NCI-H2171 (cell line): Measurements from ENCODE around the gene EFCAB13.

Experiments used
- DNase-seq: peaks from one replicate; lab custom pipeline; 2025; lab: John Stamatoyannopoulos, UW

The EFCAB13 gene

DNA sequence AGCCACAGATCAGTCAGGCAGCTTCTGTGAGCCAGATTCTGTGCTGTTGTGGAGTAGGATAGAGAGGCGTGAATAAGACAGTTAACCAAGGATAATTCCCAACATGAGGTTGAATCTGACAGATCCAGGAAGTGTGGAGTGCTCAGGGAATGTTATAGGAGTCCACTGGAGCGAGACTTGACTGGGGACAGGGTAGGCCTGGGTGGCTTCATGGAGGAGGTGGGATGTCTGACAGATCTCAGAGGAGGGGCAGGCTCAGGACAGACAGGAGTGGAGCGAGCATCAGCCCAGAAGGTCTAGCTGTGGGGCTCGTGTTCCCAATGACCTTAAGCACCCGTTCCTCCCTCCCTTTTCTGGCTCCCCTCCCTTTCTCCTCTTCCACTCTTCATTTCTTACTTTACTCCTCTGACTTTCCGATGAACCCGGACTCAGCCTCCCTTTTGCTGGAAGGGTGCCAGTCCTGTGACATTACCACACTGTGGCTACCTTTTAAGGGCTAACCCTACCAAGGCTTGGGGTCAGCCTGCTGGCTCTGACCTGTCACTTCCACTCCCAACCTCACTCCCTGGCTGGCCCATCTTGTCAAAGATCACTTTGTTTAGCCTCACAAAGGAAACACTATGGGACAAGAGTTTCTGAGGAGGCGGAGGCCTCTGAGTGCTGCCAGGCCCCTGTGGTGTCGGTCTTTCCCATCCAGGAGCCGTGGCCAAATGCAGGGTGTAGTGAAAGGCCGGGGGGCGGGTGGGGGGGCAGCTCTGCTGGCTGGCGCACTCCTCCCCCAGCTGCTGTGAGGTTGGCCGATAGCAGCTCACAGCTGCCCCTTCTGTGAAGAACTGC is 28.5 kb upstream of the EFCAB13 start:
- DNase-seq: no peak

- DNase-seq: no peak
Measured at GRCh38 chr17:47295874-47296255, 27.9 kb upstream of the EFCAB13 start.

- DNase-seq: peak; percentile 65
Measured at GRCh38 chr17:47297661-47298400, 25.9 kb upstream of the EFCAB13 start.

- no peak for DNase-seq
Measured at GRCh38 chr17:47298712-47299111, 25.0 kb upstream of the EFCAB13 start.

DNA sequence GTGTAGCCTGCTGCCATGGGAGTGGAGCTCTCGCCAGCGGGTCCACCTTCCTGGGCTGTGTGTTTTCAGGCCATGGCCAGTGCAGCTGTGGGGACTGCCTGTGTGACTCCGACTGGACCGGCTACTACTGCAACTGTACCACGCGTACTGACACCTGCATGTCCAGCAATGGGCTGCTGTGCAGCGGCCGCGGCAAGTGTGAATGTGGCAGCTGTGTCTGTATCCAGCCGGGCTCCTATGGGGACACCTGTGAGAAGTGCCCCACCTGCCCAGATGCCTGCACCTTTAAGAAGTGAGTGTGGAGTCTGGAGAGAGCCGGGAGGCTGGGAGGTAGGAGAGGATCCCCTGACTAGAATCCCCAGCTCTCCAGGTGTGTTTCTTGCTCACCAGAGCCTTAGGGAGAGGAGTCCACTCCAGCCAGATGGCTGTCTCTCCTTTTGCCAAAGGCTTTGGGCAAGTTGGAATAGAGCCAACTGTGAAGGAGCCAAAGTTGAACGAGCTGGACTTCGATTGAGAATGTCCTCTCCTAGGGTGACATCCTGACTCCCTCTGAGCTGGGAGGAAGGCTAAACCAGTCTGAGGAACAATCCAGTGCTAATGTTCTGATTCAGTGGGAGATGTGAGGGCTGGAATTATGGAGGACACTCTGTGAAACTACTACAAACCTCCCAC is 24.4 kb upstream of the EFCAB13 start:
- no peak for DNase-seq

DNA sequence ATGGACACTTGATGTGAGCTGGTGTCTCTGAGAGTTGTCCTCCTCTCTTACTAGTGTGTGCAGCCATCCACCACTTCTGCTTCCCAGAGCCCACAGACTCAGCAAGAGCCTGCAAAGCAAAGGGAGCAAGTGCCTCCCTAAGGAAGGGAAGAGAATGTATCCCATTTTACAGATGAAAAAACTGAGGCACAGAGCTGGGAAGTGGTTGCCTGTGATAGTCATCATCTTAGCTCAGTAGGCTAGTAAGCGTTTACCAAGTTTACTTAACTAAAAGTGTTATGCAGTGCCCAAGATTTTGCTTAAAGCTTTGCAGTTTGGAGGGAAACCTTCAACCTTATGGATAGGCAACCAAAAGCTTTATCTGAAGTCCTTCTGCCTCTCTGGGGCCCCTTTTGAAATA is 23.0 kb upstream of the EFCAB13 start:
- DNase-seq: no peak

GRCh38 chr17:47301161-47301560 is 22.6 kb upstream of the EFCAB13 start:
- DNase-seq: no peak

DNA sequence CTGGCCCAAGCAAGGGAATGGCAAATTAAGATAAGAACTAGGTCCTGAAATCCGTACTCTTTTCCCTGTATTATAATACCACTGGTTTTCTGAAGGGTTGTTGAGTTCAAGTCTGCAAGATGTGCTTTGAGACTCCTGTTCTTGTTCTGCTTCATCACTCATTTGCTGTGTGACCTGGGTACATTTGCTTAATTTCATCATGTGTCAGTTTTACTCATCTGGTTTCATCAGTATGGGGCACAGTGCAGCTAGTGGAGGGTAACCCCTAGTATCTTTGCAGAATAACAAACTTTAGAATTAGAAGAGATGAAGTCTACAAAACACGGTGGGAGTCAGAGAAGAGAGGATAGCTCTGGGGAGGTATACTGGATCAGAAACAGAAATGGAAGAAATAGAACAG is 21.9 kb upstream of the EFCAB13 start:
- no peak for DNase-seq

DNA sequence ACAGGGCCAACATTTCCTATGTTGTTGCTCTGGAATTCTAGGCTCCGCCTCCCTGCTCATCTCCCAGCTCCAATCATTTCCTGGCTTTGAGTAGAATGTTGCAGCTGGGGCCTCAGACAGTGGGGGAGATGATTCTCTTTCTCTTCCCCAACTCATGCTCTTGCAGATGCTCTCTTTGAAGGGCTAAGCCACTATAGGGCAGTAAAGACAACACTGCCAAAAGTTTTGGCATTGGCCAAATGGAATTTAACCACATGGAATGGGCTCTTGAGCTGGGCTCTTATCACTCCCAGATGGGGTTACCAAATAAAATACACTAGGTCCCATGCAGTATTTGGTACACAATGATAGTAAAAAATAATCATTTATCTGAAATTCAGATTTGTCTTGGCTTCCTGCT is 19.6 kb upstream of the EFCAB13 start:
- no peak for DNase-seq

DNA sequence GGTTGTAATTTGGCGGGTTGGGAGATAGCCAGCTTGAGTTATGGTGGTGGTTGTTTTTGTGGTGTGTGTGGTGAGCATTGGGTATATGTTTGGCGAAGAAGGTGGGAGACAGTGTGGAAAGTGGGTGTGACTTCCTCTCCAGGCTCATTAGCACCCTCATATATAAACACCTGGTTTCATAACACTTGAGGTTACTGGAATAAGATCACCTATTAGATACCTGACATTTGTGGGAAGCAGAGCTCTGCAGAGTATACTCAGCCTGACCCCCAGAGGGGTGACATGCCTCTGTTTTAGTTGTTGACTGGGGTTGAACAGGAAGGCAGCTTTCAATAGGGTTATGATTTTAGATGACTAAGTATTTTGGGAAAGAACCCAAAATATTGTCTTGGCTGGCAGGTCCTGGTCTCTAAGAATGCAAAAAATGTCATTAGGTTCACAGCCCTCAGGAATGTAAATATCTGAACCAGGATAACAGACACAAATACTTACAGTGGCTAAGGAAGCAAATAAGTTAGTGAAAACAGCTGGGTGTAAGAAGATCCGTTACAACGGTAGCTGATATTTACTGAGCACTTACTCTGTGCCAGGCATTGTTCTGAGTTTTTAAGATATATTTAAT is 18.3 kb upstream of the EFCAB13 start:
- DNase-seq: no peak

GRCh38 chr17:47310186-47310733 is 13.5 kb upstream of the EFCAB13 start:
- no peak for DNase-seq

- DNase-seq: no peak
Measured at GRCh38 chr17:47311420-47311819, 12.3 kb upstream of the EFCAB13 start.

- peak; percentile 45 for DNase-seq
Measured at GRCh38 chr17:47315451-47316266, 8.1 kb upstream of the EFCAB13 start.

DNA sequence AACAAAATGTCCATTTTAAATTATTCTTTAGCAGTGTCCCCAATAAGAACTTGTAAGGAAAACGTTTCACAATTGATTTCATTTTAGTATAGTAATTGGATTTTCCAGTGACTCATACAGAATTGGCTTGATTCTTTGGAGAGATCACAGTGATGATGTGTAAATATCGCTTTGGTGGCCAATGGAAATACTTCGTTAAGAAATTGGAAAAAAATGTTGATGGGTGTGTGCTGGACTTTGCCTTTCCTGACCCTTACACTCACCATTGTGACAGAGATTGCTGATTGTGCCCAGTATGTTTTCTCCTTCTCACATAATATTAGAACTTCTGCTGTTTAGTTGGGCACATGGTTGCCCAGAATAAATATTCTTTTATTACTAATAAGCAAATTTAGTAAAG is 7.4 kb upstream of the EFCAB13 start:
- no peak for DNase-seq

GRCh38 chr17:47317119-47317518 is 6.6 kb upstream of the EFCAB13 start:
- no peak for DNase-seq

GRCh38 chr17:47318197-47318918 is 5.4 kb upstream of the EFCAB13 start:
- no peak for DNase-seq

DNA sequence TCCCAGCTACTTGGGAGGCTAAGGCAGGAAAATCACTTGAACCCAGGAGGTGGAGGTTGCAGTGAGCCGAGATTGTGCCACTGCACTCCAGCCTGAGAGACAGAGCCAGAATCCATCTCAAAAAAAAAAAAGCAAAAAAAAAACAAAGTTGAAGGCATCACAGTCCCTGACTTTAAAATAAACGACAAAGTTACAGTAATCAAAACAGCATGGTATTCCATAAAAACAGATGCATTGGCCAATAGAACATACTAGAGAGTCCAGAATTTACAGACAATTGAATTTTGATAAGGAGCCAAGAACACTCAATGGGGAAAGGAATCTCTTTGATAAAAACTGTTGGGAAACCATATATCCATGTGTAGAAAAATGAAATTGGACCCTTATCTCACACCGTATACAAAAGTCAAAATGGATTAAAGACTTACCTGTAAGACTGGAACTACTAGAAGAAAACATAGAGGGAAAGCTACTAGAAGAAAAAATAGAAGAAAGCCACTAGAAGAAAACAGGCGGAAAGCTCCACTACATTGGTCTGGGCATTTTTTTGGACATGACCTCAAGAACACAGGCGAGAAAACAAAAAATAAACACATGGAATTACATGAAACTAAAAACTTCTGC is 2.8 kb upstream of the EFCAB13 start:
- DNase-seq: no peak

GRCh38 chr17:47324224-47325020 is 667 bp downstream of the EFCAB13 start:
- DNase-seq: no peak

- no peak for DNase-seq
Measured at GRCh38 chr17:47325176-47325575, 1.4 kb downstream of the EFCAB13 start.
